NCI-H1436 (cell line): Measurements from ENCODE around the gene TATDN3.
A peak's percentile ranks its signal among the peaks of the same experiment; 100 is the strongest.
"Not testable (repeated sequence)": the region's sequence is repeated elsewhere in the genome, so short reads cannot be mapped to it uniquely, and the experiment has no call there.

Experiments
- DNase-seq: peaks from one replicate; lab custom pipeline; 2025; lab: John Stamatoyannopoulos, UW

Gene TATDN3, protein sequence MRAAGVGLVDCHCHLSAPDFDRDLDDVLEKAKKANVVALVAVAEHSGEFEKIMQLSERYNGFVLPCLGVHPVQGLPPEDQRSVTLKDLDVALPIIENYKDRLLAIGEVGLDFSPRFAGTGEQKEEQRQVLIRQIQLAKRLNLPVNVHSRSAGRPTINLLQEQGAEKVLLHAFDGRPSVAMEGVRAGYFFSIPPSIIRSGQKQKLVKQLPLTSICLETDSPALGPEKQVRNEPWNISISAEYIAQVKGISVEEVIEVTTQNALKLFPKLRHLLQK

DNA sequence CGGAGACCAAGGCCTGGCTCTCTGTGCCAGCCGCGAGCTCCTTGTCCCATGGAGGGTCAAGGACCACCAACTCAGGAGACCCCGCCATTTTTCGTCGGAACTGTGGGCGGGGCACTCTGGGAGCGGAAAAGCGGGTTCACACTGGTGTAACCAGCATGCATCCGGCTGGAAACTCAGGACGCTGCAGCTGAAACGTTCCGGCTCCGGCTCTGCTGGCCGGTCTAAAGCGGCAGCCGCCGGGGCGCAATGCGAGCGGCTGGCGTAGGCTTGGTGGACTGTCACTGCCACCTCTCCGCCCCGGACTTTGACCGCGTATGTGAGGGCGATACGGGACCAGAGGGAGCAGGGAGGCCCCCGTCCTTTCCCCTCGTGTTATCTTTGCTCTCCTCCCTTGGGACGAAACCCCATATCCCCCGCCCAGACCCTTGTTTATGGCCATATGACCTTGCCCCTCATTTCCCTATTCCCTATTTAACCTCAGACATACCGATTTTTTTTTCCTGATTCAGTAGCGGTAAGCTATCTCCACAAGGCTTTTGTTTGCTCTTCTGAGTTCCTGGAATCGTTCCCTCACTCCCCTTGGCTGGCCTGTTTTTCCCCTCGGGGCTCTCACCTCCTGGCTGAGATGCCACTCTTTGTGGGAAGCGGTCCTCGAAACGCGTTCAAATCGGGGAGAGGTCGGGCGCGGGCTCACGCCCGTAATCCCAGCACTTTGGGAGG is at the start of gene TATDN3, which contains the start of gene NSL1:
Gene TATDN3, plus strand, starts transcription at position 219 of the 720 bp plus-strand sequence. Its CDS starts 28 bp downstream, at position 247.
Gene NSL1, minus strand, starts transcription at position 102 of the 720 bp plus-strand sequence. Its CDS starts 14 bp downstream, at position 88.
- DNase-seq = peak; percentile 94

DNA sequence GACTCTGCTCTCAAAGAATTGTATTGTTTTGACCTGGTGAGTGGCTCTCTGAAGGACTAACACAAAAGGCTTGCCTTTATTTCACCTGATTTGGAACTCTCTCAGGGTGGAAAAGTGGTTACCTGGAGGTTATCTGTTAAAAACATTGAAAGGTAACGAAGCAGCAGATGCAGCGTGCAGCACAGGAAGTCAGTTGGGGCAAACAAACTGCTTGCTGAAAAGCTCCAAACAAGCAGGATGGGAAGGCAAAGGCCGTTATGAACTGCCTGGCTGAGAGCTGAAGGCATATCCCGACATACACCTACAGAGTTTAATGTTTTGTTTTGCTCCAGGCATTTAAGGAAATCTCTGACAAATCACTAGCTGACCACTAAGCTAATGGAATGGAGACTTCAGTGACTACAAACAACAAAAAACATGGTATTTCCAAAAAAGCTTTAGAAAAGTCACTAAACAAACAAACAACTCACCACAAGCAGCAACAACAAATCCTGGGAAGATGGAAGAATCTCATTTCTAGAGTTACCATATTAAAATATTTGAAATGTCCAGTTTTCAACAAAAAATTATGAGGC is 47.7 kb upstream of the TATDN3 start:
- DNase-seq = no peak

DNA sequence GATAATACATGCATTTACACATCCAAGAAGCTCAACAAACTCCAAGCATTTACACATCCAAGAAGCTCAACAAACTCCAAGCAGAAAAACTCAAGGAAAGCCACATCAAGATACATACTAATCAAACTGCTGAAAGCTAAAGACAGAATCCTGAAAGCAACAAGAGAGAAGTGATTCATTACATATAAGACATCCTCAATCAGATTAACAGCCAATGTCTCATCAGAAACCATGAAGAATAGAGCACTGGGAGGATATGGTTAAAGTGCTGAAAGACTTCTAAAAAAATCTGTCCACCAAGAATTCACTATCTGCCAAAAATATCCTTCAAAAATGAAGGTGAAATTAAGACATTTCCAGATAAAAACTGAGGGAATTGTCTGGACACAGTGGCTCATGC is 46.4 kb upstream of the TATDN3 start:
- no peak for DNase-seq

DNA sequence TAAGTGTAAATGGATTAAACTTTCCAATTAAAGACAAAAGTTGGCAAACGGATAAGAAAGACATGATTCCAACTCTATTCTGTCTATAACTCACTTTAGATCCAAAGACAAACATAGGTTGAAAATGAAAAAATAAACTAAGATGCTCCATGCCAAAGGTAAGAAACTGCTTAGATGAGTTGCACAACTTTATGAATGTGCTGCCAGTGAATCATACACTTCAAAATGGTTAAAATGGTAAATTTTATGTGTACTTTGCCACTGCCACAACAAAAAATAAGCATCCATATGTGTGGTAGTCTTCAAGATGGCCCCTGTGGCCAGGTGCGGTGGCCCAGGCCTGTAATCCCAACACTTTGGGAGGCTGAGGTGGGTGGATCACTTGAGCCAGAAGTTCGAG is 45.1 kb upstream of the TATDN3 start:
- no peak for DNase-seq

DNA sequence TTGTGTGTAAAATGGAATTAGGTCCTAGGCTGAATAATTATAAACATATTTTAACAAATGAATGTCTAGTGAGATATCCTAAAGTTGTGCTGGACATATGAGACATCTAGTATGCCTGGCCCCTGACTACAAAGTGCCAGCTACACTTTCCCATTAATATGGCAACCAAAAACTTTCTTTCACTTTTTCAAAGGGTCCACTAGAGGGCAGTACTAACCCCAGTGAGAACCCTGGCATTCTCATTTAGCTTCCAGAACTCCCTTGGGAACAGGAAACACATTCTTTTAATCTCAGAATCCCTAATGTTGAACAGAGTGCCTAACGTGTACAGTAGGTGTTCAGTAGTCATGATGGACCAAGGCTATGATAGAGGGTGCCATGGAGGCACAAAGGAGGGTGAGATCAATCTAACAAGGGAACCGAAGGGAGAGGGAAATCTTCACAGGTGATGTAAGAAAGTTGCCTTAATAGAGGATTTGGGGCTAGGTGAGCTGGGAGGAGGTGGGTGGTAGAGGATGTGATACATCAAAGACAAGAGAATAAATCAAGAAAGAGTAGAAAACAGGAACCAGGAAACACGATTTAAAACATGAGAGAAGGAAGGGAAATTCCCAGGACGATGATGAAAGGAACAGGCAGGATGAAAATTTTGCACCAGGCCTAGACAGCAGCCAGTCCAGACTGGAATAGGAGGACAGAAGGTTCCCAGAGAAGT is 41.7 kb upstream of the TATDN3 start:
- DNase-seq = peak; percentile 58

DNA sequence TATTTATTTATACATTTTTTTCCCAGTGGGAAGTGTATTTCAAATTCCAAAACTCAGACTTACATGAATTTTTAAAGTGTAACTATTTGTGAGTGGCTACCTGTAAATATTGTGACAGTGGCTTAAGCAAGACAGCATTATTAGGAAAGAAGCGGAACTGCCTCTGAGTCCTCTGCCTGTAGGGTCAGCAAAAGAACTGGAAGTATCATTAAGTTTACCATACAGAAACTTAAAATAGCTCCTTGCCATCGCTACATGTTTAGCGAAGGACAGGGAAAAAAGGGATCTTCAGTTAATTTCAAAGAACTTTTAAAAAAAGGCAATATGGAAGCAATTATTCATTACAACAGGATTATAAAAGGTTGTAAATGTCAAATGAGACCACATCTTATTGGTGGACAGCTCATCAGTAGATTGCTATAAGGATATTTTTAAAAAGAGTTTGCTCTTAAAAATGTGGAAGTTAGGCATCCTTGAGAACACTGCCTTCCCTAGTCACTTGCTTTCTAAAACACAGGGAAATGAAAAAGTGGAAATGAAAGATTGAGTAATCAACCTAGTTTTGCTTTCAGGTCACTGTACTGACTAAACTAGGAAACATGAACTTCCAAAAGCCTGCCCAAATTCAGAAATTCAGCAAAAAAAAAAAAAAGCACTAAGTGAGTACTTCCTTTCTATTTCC is 39.3 kb upstream of the TATDN3 start:
- no peak for DNase-seq

DNA sequence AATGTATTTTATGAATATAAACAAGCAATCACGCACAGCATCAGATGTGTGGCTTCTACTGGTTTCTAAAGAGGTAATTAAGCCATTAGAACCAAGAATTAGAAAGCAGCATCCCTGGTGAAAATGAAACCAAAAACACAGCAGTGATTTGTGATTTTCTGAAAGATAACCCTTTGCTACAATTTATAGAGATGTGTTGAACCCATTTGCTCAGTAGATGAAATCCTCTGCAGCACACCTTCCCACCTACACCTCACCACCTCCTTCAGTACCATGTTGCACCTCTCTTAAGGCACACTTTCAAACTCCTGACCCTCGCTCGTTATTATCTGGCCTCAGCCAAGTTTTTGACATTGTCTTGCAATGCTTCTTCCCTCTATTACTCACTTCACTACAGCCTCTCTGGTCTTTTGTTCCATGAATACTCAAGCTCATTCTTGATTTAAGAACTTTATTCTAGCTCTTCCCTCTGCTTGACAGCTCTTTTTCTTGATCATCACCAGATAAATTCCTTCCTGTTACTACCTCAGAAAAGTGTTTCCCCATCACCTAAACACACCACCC is 38.7 kb upstream of the TATDN3 start:
- no peak for DNase-seq

DNA sequence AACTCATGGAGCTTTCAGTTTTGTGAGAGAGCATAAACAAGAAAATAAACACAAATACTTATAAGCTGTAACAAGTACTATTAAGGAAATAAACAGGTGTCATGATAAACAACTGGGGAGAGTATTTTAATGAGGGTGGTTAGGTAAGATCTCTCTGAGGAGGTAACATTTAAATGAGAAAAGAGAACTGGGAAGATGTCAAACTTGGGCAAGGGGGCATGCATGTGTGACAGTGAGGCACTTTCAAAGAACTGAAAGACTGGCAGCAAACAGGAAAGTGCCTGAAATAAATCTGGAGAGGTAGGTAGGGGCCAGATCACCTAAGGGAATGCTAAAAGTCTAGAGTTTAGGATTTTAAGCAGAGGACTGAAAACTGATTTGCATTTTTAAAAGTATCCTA is 37.9 kb upstream of the TATDN3 start:
- DNase-seq = no peak

DNA sequence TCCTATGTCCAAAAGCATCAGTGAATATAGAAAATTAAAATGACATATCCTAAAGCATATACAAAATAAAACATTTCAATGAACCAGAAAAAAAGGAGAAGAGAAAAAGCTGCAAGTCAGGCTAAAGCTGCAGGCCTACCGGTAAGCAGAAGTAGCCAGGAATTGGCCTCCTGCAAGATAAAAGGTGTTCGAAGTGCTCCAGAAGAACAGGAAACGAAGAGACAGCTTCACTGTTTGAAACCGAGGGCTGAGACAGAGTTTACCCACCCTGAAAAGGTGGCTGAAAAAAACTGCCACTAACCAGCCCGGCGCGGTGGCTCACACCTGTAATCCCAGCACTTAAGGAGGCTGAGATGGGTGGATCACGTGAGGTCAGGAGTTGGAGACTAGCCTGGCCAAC is 37.5 kb upstream of the TATDN3 start:
- no peak for DNase-seq

DNA sequence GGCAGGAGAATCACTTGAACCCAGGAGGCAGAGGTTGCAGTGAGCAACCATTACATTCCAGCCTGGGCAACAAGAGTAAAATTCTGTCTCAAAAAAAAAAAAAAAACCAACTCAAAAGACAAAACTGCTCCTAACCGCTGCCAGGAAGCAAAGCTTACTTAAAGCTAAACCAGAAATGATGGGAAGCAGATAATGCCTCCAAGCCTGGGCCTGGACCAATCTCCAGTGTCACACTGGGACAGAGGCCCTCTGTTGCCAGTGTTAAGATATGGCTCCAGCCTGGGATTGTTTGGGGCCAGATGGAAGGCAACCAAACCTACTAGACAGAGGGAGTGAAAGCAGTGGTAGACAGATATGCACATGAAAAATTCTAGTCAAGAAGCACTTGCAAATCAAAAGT is 37.0 kb upstream of the TATDN3 start:
- no peak for DNase-seq

DNA sequence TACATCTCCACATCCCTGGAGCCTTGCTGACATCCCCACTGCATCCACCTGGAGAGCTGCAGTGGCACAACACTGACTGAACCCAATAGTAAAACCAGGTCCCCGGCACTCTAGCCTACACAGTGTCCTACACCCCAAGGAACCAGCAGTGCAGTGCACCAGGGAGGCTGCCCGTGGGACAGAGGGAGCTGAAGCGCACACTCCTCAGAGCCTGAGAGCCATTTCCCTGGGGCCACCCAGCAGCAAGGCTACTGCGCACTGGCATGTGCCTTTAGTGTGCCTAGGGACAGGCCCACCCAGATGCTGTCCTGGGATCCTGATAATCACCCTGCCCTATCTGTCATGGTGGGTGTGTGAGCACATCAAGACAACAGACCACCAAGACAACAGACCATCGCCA is 32.0 kb upstream of the TATDN3 start:
- DNase-seq = no peak

DNA sequence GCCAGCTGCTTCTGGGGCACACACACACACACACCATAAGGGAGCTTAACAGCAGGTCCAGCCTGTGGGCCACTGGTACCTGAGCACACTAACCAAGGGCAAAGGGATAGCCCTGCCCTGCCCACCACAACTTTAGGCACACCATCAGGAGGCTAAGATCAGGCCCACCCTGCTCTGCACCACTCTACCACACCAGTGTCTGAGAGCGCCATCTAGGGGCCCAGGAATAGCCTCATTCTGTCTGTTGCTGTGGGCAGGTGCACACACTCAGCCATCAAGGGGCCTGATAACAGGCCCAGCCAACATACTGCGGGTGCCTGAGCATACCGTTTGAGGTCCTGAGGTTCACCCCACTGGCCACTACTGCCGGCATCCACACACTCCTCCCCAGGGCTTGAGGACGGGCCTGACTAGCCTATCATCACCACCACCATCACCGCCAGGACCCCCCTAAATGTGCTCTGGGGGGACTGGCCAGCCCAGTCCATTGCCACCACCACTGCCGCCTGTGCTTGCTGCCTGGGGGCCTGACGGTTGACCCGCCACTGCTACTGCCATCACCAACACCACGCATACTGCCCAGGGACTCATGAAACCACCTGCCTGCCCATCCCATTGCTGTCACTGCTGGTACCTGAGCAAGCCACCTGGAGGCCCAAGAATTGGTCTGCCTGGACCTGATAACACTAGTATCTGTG is 31.4 kb upstream of the TATDN3 start:
- DNase-seq = no peak

DNA sequence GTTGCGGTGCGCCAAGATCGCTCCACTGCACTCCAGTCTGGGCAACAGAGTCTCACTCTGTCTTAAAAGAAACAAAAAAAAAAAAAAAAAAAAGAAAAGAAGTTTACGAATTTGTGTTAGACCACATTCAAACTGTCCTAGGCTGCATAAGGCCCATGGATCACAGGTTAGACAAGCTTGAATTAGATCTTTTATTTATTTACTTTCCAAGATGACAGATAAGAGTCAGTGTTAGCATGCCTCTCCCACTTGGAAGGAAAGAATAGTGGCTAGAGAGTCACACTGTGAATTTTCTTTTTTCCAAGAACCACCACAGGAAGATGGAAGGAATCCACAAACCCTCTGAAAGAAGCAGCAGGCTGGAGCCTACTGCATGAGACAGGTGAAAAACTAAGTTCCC is 29.5 kb upstream of the TATDN3 start:
- DNase-seq = no peak

DNA sequence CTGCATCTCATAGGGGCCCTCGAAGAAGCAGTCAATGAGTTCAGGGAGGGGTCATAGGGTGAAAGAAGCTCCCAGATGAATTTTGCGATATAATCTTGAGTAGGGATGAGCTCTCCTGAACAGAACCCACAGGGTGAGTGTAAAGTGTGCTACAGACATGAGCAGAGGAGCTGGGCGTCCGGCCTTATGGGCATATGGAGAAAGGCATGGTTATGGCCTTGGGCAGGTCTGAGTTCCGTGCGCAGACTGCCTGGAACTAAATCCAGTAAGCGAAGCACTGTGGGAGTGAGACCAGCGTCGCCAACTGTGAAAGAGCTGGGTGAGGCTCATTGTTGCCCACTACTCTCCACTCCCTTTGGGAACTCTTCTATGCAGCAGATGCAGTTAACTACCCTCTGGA is 28.9 kb upstream of the TATDN3 start:
- DNase-seq = no peak

DNA sequence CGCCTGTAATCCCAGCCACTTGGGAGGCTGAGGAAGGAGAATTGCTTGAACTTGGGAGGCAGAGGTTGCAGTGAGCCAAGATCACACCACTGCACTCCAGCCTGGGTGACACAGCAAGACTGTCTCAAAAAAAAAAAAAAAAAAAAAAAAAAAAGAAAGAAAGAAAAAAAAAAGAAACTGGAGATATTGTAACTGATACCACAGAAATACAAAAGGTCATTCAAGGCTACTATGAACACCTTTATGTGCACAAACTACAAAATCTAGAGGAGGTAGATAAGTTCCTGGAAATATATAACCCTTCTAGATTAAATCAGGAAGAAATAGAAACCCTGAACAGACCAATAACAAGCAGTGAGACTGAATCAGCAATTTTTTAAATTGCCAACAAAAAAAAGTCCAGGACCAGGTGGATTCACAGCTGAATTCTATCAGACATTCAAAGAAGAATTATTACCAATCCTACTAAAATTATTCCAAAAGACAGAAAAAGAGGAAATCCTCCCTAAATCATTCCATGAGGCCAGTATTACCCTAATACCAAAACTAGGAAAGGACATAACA is 26.9 kb upstream of the TATDN3 start:
- not testable (repeated sequence) for DNase-seq

DNA sequence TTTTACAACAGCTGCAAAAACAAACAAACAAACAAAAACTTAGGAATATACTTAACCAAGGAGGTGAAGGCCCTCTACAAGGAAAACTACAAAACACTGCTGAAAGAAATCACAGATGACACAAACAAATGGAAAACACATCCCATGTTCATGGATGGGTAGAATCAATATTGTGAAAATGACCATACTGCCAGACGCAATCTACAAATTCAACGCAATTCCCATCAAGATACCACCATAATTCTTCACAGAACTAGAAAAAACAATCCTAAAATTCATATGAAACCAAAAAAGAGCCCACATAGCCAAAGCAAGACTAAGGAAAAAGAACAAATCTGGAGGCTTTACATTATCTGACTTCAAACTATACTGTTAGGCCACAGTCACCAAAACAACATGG is 24.9 kb upstream of the TATDN3 start:
- DNase-seq = not testable (repeated sequence)

DNA sequence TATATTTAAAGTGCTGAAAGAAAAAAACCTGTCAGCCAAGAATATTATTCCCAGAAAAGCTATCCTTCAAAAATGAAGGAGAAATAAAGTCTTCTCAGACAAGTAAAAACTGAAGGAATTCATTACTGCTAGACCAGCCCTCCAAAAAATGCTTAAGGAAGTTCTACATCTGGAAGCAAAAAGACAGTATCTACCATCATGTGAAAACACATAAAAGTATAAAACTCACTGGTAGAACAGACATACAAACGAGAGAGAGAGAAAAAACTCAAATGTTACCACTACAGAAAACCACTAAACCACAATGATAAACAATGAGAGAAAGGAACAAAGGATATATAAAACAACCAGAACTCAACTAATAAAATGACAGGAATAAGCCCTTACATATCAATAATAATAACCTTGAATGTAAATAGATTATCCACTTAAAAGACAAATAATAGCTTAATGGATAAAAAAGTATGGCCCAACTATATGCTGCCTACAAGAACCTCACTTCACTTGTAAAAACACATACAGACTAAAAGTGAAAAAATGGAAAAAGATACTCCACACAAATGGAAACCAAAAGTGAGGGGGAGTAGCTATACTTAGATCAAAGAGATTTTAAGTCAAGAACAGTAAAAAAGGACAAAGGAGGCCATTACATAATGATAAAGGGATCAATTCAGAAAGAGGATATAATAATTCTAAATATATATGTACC is 22.1 kb upstream of the TATDN3 start:
- no peak for DNase-seq

DNA sequence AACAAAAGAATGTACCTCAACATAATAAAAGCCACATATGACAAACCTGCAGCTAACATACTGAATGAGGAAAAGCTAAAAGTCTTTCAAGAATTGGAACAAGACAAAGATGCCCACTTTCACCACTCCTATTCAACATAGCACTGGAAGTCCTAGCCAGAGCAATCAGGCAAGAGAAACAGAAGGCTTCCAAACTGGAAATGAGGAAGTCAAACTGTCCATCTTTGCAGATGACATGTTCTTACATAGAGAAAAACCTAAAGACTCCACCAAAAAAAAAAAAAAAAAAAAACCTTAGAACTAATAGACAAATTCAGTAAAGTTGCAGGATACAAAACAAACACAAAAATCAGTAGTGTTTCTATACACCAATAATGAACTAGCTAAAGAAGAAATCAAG is 20.4 kb upstream of the TATDN3 start:
- DNase-seq = no peak

DNA sequence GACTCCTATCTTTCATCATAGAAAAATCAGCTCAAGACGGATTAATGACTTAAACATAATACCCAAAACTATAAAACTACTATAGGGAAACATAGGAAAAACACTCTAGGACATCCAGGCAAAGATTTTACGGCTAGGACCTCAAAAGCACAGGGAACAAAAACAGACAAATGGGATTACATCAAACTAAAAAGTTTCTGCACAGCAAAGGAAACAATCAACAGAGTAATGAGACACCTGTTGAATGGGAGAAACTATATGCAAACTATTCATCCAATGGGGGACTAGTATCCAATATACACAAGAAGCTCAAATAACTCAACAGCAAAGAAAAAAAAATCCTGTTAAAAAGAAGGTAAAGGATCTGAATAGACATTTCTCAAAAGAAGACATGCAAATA is 18.7 kb upstream of the TATDN3 start:
- DNase-seq = no peak

DNA sequence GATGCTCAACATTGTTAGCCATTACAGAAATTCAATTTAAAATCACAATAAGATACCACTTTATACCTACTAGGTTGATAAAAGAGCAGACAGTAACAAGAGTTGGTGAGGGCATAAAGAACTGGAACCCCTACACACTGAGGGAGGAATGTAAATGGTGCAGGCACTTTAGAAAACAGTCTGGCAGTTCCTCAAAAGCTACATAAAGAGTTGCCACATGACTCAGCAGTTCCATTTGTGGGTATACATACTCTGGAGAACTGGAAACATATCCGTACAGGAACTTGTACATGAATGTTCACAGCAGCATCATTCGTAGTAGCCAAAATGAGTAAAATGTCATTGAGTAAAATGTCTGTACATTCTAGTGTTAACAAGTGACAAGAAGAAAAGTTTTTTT is 17.1 kb upstream of the TATDN3 start:
- no peak for DNase-seq
